Stimulated activated CD8-positive, alpha-beta memory T cell treated with anti-CD3 and anti-CD28 coated beads, Interleukin-2, amount 100 ng/mL, for 48 hours (primary cell): ENCODE data around the gene VWA3B.
"Not testable (repeated sequence)": the region's sequence is repeated elsewhere in the genome, so short reads cannot be mapped to it uniquely, and the experiment has no call there.

ENCODE experiments used
- DNase-seq, 2 donors: peaks; one replicate each; pipeline ENCODE4 v3.0.0-alpha.2; 2020; ENCODE audit warnings: low read depth in 2 of 2

VWA3B gene

GRCh38 chr2:98137196-98137595 lies 50.2 kb downstream of the VWA3B start:
- DNase-seq = no peak

DNA sequence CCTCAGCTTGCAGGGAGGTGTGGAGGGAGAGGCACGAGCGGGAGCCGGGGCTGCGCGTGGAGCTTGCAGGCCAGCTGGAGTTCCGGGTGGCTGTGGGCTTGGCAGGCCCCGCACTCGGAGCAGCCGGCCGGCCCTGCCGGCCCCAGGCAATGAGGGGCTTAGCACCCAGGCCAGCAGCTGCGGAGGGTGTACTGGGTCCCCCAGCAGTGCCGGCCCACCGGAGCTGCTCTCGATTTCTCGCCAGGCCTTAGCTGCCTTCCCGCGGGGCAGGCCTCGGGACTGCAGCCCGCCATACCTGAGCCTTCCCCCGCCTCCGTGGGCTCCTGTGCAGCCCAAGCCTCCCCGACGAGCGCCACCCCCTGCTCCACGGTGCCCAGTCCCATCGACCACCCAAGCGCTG lies 52.0 kb downstream of the VWA3B start:
- DNase-seq = not testable (repeated sequence)

DNA sequence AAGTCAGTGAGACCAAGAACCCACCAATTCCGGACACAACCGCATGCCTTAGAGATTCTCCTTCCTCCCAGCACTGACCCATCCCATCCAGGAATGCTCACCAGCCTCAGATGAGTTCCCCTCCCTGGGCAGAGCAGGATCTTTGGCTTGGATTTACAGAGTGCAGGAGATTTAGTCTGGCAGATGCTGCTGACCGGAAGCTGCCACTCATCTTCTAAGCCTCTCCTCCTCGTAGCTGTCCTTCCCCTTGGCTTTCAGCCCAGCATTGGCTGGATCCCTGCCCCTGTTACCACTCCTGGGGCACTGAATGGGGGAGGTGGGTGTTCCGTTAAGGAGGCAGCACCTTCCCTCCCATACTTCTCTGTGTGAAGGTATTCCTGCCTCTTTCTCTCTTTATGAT lies 53.2 kb downstream of the VWA3B start:
- DNase-seq = no peak

DNA sequence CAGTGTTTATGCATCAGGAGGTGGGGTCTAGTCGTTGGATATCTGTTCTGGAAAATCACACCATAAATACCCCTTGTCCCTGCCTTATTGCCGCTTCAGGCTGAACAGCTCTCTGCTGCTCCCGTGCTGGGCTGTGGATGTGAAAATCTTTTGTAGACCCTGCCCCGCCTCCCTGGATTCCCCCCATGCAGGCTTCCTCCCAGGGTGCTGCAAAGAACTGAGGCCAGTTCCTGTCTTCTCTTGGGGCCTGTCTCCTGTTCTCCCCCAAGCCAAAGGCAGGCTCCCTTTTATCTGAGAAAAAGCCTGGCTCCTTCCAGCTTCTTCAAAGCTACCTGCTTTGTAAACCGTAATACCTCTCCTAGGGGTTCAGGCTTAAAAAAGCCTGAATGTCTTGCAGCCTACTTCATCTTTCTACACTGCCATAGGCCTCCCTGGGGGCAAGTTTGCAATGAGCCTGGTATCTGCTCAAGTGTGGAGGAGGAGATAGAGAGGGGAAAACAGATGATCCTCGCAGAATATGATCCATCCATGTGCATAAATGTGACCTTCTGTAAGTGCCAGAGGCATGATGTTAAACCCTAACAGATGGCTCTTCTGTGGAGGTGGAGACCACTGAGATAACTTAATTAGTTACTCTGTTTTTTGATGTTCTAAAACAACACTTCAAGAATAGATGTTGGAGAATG lies 55.3 kb downstream of the VWA3B start:
- no peak for DNase-seq

GRCh38 chr2:98145070-98145469 lies 58.1 kb downstream of the VWA3B start:
- DNase-seq = no peak

DNA sequence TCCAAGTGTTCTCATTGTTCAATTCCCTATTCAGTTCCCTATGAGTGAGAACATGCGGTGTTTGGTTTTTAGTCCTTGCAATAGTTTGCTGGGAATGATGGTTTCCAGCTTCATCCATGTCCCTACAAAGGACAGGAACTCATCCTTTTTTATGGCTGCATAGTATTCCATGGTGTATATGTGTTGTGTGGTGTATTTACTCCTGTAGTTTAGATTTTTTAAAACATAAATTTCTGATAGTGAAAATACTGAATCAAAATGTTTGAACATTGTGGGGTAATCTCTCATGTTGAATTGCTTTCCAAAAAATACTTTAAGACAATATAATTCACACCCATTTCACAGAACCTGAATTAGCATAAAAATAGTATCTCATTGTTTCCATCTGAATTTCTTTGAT lies 60.9 kb downstream of the VWA3B start:
- DNase-seq = not testable (repeated sequence)

GRCh38 chr2:98148595-98149332 lies 61.8 kb downstream of the VWA3B start:
- no peak for DNase-seq

GRCh38 chr2:98149333-98149697 lies 62.3 kb downstream of the VWA3B start:
- DNase-seq = no peak

- no peak for DNase-seq
Observed at GRCh38 chr2:98153481-98153880, 66.5 kb downstream of the VWA3B start.

GRCh38 chr2:98155291-98155690 lies 68.3 kb downstream of the VWA3B start:
- no peak for DNase-seq

DNA sequence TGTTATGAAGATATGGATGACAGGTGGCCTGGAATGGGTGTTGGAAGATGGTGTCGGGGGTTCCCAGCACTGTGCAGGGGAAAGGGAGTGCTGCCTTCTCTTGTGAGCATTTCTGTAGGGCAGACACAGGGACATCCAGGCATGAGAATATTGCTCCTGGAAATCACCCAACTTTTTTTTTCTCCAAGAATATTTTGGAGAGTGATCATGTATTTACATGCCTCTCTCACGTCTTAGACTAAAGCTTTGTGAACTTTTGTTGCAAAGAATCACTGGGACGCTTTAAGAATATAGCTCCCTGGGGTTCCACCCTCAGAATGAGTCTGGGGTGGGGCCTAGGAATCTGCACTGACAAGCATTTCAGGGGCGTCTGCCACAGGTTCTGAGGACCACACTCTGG lies 68.7 kb downstream of the VWA3B start:
- no peak for DNase-seq

- no peak for DNase-seq
Observed at GRCh38 chr2:98156304-98156703, 69.3 kb downstream of the VWA3B start.

GRCh38 chr2:98157557-98157956 lies 70.6 kb downstream of the VWA3B start:
- DNase-seq = no peak

- no peak for DNase-seq
Observed at GRCh38 chr2:98158305-98158704, 71.3 kb downstream of the VWA3B start.

GRCh38 chr2:98160554-98160953 lies 73.6 kb downstream of the VWA3B start:
- DNase-seq = no peak

- DNase-seq = no peak
Observed at GRCh38 chr2:98161186-98161585, 74.2 kb downstream of the VWA3B start.

- no peak for DNase-seq
Observed at GRCh38 chr2:98164256-98164655, 77.3 kb downstream of the VWA3B start.

DNA sequence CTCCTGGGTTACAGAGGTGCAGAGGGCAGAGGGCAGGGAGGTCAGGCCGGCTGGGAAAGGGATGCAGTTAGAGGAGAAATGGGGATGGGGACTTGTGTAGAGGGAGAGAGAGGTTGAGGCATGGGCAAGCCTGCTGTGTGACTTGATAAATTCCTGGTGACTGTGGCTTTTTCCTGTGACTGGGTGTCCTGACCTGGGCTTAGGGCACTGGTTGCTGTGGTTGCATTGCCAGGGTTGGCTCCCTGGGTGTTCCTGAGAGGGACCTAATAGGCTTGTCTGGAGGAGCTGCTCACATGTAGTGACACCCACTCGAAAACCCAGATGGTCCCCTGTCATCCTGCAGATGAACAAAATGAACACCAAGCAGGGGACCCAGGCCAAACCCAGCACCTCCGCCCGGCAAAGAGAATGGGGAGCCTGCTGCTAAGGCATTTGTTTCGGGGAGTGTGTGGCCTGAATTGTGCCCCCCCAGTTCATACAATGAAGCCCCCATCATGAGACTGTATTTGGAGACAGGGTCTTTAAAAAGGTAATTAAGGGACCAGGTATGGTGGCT lies 78.6 kb downstream of the VWA3B start:
- no peak for DNase-seq

DNA sequence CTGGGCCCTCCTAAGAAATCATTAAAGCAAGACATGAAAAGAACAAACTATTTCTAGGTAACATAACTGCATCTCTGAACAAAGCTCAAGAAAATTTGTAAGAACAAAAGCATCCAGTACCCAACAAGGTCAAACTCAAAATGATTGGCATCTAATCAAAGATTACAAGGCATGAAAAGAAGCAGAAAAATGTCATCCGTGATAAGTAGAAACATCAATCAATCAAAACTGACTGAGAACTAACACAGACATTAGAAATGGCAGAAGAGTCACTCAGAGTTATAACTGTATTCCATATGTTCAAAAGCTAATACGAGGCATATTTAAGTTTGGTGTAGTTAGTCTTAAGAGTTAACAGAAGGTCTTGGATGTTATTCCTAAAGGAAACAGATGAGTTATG lies 80.9 kb downstream of the VWA3B start:
- DNase-seq = no peak

DNA sequence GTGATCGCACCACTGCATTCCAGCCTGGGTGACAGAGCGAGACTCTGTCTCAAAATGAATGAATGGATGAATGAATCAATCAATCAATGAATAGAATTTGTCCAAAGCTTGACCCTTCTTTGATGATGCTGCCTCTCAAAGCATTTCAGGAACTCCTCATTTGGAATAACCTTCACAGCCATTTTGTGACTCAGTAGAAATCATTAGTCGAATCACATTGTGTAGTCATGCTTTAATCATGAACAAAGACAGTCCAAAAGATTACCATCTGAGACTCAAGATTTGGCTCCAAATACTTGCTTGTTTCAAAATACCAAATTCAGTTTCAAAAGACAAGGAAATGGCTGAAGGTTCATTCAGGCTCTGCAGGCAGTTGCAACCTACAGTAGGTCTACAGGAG lies 83.1 kb downstream of the VWA3B start:
- no peak for DNase-seq

- DNase-seq = no peak
Observed at GRCh38 chr2:98172150-98172765, 85.3 kb downstream of the VWA3B start.

GRCh38 chr2:98172951-98173350 lies 86.0 kb downstream of the VWA3B start:
- no peak for DNase-seq

- no peak for DNase-seq
Observed at GRCh38 chr2:98175811-98176210, 88.8 kb downstream of the VWA3B start.
